ACHN (cell line): ENCODE data around the gene KPNB1.

ENCODE experiments used
- DNase-seq: peaks from one replicate; pipeline ENCODE4 v3.0.0-alpha.2; 2015
- in situ Hi-C: cut with HindIII; loops from 2 replicates; pipeline ENCODE4 v1.10.0; 2017; ENCODE audit warnings: low sequenced_read_pairs, low pct_ligation_motif_present, low pct_unique_long_range_greater_than_20kb

KPNB1 gene

GRCh38 chr17:47718634-47719405 lies 69.1 kb downstream of the KPNB1 start:
- peak; percentile 32 for DNase-seq
- in situ Hi-C loops: no loop called here

GRCh38 chr17:47719411-47720152 lies 69.9 kb downstream of the KPNB1 start:
- in situ Hi-C loops: no loop called here
- peak; percentile 90 for DNase-seq

- in situ Hi-C loops: no loop called here
- DNase-seq: no peak
Measured at GRCh38 chr17:47720196-47720595, 70.5 kb downstream of the KPNB1 start.

GRCh38 chr17:47720754-47721533 lies 71.2 kb downstream of the KPNB1 start:
- in situ Hi-C loops: no loop called here
- peak; percentile 48 for DNase-seq

- no peak for DNase-seq
- in situ Hi-C loops: no loop called here
Measured at GRCh38 chr17:47721725-47722124, 72.0 kb downstream of the KPNB1 start.

DNA sequence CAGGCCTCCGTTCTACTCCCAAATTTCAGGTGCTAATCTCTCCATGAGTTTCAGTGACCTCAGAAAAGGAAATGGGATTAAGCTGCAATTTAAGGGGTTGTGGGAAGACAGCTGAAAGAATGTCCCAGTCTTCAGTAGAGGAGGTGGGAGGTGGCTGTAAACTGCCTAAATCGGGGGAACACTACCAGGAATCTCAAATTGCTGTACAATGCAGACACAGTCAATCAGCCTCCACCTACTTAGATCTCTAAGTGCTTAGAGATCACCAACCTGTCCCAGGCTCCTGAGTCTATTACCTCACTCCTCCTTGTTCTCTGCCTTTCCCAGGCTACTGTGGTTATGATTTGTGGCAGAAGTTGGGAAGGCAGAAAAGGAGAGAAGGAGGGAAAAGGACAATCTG lies 75.0 kb downstream of the KPNB1 start:
- DNase-seq: no peak
- in situ Hi-C loops: no loop called here

GRCh38 chr17:47725446-47726111 lies 75.9 kb downstream of the KPNB1 start:
- DNase-seq: no peak
- in situ Hi-C loops: no loop called here

DNA sequence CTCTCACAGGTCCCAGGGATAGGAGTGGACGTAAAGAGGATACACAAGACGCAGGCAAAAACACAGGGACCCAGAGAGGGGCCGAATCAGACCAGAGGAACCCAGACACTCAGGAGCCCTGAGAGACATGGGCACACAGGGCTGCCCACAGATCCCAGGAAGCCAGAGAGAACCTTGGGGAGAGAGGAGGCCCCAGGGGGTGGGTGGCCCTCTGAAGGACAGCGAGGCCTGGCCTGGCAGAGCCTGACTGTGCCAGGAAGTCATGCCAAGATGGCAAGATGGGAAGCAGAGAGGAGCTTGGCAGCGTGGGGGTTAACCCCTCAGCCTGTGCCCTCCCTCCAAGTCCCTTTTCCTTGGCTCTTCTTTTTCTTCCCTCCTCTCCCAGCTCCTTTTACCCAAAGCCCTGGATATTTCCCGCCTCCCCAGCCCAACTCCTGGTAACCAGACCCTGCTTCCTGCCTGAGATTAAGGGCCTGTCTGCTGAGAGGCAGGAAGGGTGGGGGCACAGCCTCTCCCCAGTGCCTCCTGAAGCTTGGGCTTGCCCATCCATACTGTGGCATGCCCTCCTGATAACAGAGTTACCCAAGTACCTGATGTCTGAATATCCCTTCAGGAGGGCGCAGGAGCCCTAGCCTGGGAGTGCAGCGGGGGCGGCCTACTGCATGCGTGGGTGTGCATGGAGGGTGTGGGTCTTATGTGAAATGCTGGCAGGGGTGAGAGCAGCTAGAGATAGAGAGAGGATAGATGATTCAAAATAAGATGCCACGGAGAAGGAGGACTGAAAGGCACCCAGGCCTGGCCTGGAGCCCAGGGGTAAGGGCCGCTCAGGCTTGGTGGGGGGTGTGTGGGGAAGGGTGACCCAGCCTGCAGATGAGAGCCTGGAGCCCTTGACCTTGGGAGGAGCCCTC lies 77.3 kb downstream of the KPNB1 start:
- in situ Hi-C loops: no loop called here
- DNase-seq: no peak

- DNase-seq: no peak
- in situ Hi-C loops: no loop called here
Measured at GRCh38 chr17:47727704-47728036, 78.0 kb downstream of the KPNB1 start.

DNA sequence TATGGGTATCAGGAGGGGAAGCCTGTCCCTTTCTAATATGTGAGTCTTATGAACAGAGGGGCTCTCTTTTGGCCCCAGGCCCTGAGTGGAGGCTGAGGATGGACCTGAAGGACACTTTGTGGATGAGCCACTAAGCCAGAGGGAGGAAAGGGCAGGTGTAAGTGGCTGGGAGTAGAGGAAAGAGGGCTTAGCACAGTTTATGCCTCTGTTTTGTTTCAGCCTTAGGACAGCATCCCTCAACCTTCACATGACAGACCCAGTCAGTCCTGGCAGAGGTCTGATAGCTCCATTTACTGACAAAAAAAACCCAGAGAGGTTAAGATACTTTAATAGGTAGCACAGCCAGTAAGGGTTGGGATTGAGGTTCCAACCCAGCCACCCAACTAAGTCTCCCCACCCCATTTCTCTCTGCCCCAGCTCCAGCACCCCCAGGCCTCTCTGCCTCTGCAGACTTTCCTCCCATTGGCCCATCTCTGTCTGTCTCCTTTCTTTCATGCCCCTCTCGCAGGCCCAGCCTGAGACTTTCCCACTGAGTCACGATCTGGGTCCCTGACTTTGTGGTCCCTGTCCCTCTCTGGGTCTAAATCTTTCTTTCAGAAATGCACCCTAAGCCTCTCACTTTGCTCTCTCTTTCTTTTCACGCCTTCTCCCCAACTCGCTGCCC lies 78.6 kb downstream of the KPNB1 start:
- in situ Hi-C loops: no loop called here
- DNase-seq: no peak

- DNase-seq: no peak
- in situ Hi-C loops: no loop called here
Measured at GRCh38 chr17:47729476-47729875, 79.8 kb downstream of the KPNB1 start.

DNA sequence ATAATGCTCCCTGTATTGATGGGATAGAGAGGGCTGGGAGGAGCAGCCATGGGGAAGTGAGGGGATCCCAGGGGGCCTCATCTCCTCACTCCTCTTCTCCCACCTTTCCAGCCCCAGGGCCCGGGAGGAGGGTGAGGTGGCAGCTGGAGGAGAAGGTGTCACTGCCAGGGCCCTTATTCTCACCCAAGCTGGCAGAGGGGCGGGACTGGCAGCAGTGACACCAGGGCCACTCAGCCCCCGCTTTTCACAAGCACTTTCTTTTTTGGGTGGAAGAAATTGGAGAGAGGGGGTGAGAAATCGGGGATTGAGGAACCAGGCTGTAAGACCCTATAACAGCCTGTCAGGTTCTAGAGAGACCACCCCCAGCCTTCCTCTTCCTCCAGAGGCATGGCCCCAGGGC lies 81.0 kb downstream of the KPNB1 start:
- in situ Hi-C loops: no loop called here
- DNase-seq: no peak

DNA sequence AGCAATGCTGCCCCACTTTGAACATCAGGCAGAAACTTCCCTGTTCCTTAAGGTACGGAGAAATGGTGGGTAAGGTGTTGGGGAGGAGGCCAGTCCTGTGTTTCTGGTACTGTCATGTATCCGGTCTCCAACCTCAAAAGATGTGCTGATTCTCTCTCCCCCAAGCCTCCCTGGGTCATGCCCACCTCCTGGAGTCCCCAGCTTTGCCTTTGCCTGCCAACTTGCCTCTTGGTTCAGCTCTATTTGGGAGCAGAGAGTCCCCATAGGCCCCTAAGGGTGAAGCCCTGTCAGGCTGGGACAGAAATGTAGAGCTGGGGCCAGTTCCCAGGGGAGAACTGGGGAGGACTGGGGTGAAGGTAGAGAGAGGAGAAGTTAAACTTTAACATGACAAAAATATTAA lies 81.7 kb downstream of the KPNB1 start:
- in situ Hi-C loops: no loop called here

DNA sequence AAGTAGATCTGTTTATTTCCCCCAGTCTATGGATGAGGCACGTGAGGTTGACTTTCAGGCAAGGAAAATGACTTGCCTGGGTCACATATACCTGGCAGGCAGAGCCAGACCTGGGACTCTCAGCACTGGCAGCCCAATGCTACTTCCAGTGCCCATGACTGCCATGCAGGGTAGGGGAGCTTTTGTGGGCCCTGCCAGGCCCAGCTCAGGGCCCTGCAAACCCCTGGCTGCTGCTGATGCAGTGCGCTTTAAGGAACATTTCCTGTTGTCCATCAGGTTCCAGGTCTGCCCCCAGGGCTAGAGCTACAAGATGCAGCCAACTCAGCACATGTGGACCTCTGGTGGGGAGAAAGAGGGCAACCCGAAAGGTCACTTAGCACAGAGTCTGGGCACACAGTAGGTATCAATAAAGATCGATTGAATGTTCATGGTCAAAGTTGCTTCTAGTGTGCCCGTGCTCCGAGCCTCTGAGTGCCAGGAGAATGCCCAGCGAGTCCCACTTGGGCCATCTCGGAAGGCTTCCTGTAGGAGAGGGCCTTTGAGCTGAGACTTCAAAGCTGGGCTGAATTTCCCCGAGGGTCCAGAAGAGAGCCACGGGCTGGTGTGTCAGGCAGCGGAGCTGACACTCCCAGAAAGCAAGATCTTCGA lies 82.8 kb downstream of the KPNB1 start:
- in situ Hi-C loops: no loop called here

More for the DNA sequence above, 81.7 kb downstream of the KPNB1 start:
- no peak for DNase-seq

GRCh38 chr17:47733047-47733673 lies 83.4 kb downstream of the KPNB1 start, which contains the start of gene TBX21:
TBX21 (plus strand) TSS chr17:47733236; CDS start chr17:47733455, 219 bp downstream.
- peak; percentile 63 for DNase-seq
- in situ Hi-C loops: no loop called here

More for the DNA sequence above, 82.8 kb downstream of the KPNB1 start:
- no peak for DNase-seq

GRCh38 chr17:47733674-47734410 lies 84.1 kb downstream of the KPNB1 start:
- no peak for DNase-seq
- in situ Hi-C loops: no loop called here
